Measurements from ENCODE around the gene IFT27. TPM values are rescaled to one million over a fixed set of nuclear protein-coding genes. Genes with fewer than 3 reads are reported as not detected.

Gene IFT27
- total RNA-seq, 1 donor from 2014 or later: 2.7 TPM

DNA sequence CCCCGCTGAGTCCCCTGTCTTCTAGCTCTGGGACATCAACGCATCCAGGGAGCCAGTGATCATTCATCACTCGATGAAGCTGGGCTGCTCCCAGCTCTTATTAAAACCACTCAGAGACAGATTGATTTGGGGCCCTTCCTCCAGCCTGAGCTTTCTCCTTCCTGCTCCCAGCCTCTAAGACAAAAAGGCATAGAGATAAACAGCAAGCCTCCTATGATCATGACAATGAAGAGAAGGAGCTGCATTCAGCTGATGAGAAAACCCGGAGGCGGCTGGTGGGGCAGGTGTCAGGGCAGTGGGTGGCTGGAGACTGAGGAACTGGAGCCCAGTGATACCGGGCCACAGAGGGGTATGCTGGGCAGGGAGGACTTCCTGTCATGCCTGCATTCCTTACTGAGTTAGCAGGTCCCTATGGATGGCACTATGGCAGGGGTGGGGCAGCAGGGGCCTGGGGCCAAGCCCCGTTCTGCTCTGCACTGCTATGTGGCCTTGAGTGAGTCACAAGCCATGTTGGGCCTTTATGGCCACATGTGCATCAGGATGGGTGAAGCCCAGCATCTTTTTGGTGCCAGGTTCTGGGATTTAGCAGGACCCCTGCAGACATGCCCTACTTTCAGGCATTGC lies 20.7 kb upstream of the IFT27 start:
- H3K4me3 ChIP-seq: no peak overlapping the region
- no peak for DNase-seq (ENCODE audit: low spot score in 2 of 2)
- H3K4me1 ChIP-seq: no peaks in the 10 kb centered on the region
- intact Hi-C loops (cut with DNase I): no loop called here
- H3K27me3 ChIP-seq: no peaks in the 10 kb centered on the region
- no peak overlapping the region for H3K27ac ChIP-seq
- no peaks in the 10 kb centered on the region for H3K36me3 ChIP-seq
- no peaks in the 10 kb centered on the region for H3K9me3 ChIP-seq
- TF ChIP-seq CTCF (IDR thresholded peaks at IDR 0.05): no peak

DNA sequence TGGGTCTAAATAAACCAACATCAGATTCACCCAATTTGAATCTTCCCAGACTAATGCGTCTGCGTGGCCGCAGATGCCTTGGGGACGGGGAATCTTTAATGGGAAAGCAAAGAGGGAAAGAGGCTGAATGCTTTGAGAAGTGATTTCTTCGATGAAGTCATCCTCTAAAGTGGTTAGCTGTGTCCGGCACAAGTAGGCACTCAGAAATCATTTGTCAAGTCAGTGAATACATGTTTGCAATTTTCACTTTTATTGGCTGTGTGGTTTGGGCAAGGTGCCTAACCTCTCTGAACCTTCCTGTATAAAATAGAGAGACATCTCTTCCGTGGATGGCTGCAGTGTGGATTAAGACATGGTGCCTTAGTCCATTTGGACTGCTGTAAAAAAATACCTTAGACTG lies 19.7 kb upstream of the IFT27 start:
- H3K4me3 ChIP-seq: no peak overlapping the region
- H3K27ac ChIP-seq: no peak overlapping the region
- H3K36me3 ChIP-seq: no peaks in the 10 kb centered on the region
- intact Hi-C loops (cut with DNase I): no loop called here
- TF ChIP-seq CTCF (IDR thresholded peaks at IDR 0.05): no peak
- H3K9me3 ChIP-seq: no peaks in the 10 kb centered on the region
- no peak for DNase-seq (ENCODE audit: low spot score in 2 of 2)
- H3K4me1 ChIP-seq: no peaks in the 10 kb centered on the region
- no peaks in the 10 kb centered on the region for H3K27me3 ChIP-seq

DNA sequence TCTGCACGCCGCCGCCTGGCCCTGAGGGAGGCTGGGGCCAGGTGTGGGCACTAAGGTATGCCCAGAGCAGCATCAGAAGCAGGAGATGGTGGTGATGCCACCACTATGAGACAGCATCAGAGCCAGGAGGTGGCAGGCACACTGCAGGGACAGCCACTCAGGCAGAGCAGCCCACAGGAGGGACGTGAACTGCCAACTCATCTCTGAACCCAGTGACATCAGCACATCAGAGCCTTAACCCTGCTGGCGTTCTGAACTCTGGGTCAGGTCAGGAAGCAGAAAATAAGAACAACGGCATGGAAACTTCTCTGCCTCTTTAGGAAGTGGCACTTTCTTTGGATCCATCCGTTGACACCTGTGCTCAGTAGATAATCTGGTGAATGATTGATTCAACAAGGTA lies 14.7 kb upstream of the IFT27 start:
- Histone ChIP-seq H3K9me3 (no peaks in the 10 kb centered on the region), H3K4me3 (no peak overlapping the region), H3K27ac (no peak overlapping the region), H3K36me3 (no peaks in the 10 kb centered on the region), H3K27me3 (no peaks in the 10 kb centered on the region), H3K4me1 (no peaks in the 10 kb centered on the region)
- no peak for TF ChIP-seq CTCF (IDR thresholded peaks at IDR 0.05)
- intact Hi-C loops (cut with DNase I): no loop called here
- no peak for DNase-seq (ENCODE audit: low spot score in 2 of 2)

DNA sequence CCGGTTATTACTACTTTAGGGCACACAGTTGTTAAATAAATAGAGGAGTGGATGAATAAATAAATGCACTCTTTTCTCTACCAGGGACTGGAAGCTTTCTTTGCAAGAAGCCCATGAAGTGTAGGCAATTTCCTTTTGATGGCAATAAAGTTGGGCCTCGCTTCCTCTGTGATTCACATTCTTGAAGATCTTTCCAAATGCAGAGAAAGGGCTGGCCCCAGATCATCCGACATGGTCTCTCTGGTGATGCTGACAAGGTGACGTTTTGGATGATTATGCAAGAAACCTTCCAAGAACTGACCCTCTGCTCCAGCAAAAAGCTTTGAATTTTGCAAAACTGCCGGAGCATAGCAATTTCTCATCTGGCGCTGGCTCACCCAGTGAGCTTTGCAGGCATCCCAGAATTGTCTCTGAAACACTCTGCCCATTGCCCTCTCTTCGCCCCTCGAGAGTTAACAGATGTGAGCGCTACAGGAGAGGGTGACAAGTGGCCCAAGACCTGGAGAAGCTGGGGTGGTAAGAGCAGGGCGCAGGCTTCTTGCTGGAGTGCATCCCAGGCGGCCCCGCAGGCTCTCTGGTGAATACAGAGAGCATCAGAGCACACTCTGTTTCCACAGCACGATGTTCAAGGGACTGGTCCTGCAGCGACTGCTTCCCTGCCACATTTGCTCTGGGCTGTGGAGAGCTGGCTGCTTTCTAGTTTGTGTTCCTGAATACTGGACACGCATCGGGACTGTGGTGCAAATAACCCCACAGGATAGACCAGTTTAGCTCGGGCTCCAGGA lies 11.5 kb upstream of the IFT27 start:
- TF ChIP-seq CTCF (IDR thresholded peaks at IDR 0.05): no peak
- Histone ChIP-seq H3K36me3 (no peaks in the 10 kb centered on the region), H3K9me3 (no peaks in the 10 kb centered on the region), H3K27ac (no peak overlapping the region), H3K4me3 (no peak overlapping the region), H3K27me3 (no peaks in the 10 kb centered on the region), H3K4me1 (no peaks in the 10 kb centered on the region)
- intact Hi-C loops (cut with DNase I): no loop called here
- DNase-seq (ENCODE audit: low spot score in 2 of 2): no peak

DNA sequence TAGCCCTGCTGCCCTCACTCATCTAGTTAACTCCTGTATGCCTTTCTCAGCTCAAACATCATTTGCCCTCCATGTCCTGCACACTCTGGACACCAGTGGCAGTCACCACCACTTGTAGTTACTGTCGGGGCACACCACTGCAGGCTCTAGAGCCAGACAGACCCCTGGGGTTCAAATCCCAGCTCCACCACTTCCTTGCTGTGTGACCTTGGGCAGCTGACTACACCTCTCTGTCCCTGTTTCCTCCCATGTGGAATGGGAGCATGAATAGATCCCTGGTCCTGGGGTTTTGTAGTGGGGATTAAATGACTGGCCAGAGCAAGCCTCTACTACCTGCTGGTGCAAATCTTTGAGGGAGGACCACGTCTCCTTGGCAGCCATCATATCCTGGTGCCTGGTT lies 7.8 kb upstream of the IFT27 start:
- TF ChIP-seq CTCF (IDR thresholded peaks at IDR 0.05): no peak
- intact Hi-C loops (cut with DNase I): loop anchor here (5.0 kb wide), 1 partner anchor 74 kb away; no protein-coding TSS in a partner anchor
- H3K27me3 ChIP-seq: no peaks in the 10 kb centered on the region
- H3K9me3 ChIP-seq: no peaks in the 10 kb centered on the region
- no peak overlapping the region for H3K4me3 ChIP-seq
- H3K36me3 ChIP-seq: no peaks in the 10 kb centered on the region
- H3K4me1 ChIP-seq: no peaks in the 10 kb centered on the region
- DNase-seq (ENCODE audit: low spot score in 2 of 2): no peak
- no peak overlapping the region for H3K27ac ChIP-seq

Data from ascending aorta (tissue), 2 donors.